ENCODE data around the gene VAV1. TPM values are rescaled to one million over a fixed set of nuclear protein-coding genes. Genes with fewer than 3 reads are reported as not detected.

The VAV1 gene
- total and polyA plus RNA-seq, 7 experiments from 2014 or later = 26.2 to 132 (median 97.2) TPM

Small RNA genes lying within 50 kb of the gene (microRNA-seq; reads per million reads assigned to microRNA genes)
- gene MIR6791 (ENCODE audit: borderline microRNAs expressed) = not detected

Other genes with a start within 250 kb of the VAV1 start
- gene TNFSF9, start 241.7 kb upstream of the VAV1 start, total RNA-seq = 1 to 10 TPM in 3 of 5 experiments, under 1 TPM in 1, not detected in 1; 0.38 to 3.9 (median 3.0) TPM
- not detected for gene TNFSF9, start 241.7 kb upstream of the VAV1 start, polyA plus RNA-seq
- gene CD70, start 181.6 kb upstream of the VAV1 start, total RNA-seq = 10 to 100 TPM in 1 of 5 experiments, 1 to 10 TPM in 1, not detected in 3; 1.2 to 39.6 TPM
- gene CD70, start 181.6 kb upstream of the VAV1 start, polyA plus RNA-seq = not detected
- 10 to 100 TPM in 1 of 5 experiments, 1 to 10 TPM in 4; 1.0 to 20.5 (median 1.8) TPM for gene TNFSF14, start 102.5 kb upstream of the VAV1 start, total RNA-seq
- 1 to 10 TPM; 1.3 to 1.9 TPM for gene TNFSF14, start 102.5 kb upstream of the VAV1 start, polyA plus RNA-seq
- gene C3, start 52.1 kb upstream of the VAV1 start, total RNA-seq = 1 to 10 TPM in 3 of 5 experiments, under 1 TPM in 2; 0.57 to 3.7 (median 1.8) TPM
- gene C3, start 52.1 kb upstream of the VAV1 start, polyA plus RNA-seq = not detected
- 10 to 100 TPM; 36.1 to 81.6 (median 61.9) TPM for gene GPR108, start 35.1 kb upstream of the VAV1 start, total RNA-seq
- 10 to 100 TPM; 70.6 to 96.5 TPM for gene GPR108, start 35.1 kb upstream of the VAV1 start, polyA plus RNA-seq
- gene TRIP10, start 33.0 kb upstream of the VAV1 start, total RNA-seq = 10 to 100 TPM in 1 of 5 experiments, 1 to 10 TPM in 4; 2.9 to 17.4 (median 5.4) TPM
- gene TRIP10, start 33.0 kb upstream of the VAV1 start, polyA plus RNA-seq = 1 to 10 TPM in 1 of 2 donors, under 1 TPM in 1; 0.74 to 1.8 TPM
- 10 to 100 TPM; 27.9 to 64.7 (median 57.4) TPM for gene SH2D3A, start 5.3 kb upstream of the VAV1 start, total RNA-seq
- gene SH2D3A, start 5.3 kb upstream of the VAV1 start, polyA plus RNA-seq = 10 to 100 TPM; 35.2 to 60.4 TPM
- 10 to 100 TPM in 2 of 5 experiments, 1 to 10 TPM in 3; 7.1 to 31.7 (median 9.1) TPM for gene ADGRE1, start 114.9 kb downstream of the VAV1 start, total RNA-seq
- 10 to 100 TPM in 1 of 2 donors, 1 to 10 TPM in 1; 4.2 to 14.3 TPM for gene ADGRE1, start 114.9 kb downstream of the VAV1 start, polyA plus RNA-seq
- gene MBD3L2B, start 248.7 kb downstream of the VAV1 start, total RNA-seq = not detected
- not detected for gene MBD3L2B, start 248.7 kb downstream of the VAV1 start, polyA plus RNA-seq